Activated naive CD8-positive, alpha-beta T cell treated with anti-CD3 and anti-CD28 coated beads, Interleukin-2, amount 50 U/mL, for 24 hours (primary cell): Measurements from ENCODE around the gene AP2S1.
A peak's percentile ranks its signal among the peaks of the same experiment; 100 is the strongest.
"Not testable (repeated sequence)": the region's sequence is repeated elsewhere in the genome, so short reads cannot be mapped to it uniquely, and the experiment has no call there.

Experiments used
- ATAC-seq: fragments of 150-1000 bp; cut with Tn5 transposase; one replicate; pipeline ENCODE4 v1.10.0; 2021
- DNase-seq: peaks from one replicate; pipeline ENCODE4 v3.0.0; 2021
- H3K27ac Mint-ChIP-seq: one replicate; pipeline ENCODE4 v1.8.0; 2021; ENCODE audit warnings: mild to moderate bottlenecking, mixed read lengths
- H3K27me3 Mint-ChIP-seq: one replicate; pipeline ENCODE4 v1.8.0; 2021; ENCODE audit warnings: mixed read lengths
- H3K36me3 Mint-ChIP-seq: one replicate; pipeline ENCODE4 v1.8.0; 2021; ENCODE audit warnings: low read depth, mixed read lengths
- H3K4me1 Mint-ChIP-seq: one replicate; pipeline ENCODE4 v1.8.0; 2021; ENCODE audit warnings: mixed read lengths
- H3K4me3 Mint-ChIP-seq: one replicate; pipeline ENCODE4 v1.8.0; 2021; ENCODE audit warnings: mild to moderate bottlenecking, moderate library complexity, mixed read lengths
- H3K9me3 Mint-ChIP-seq: one replicate; pipeline ENCODE4 v1.8.0; 2021; ENCODE audit warnings: mixed read lengths

Gene AP2S1

DNA sequence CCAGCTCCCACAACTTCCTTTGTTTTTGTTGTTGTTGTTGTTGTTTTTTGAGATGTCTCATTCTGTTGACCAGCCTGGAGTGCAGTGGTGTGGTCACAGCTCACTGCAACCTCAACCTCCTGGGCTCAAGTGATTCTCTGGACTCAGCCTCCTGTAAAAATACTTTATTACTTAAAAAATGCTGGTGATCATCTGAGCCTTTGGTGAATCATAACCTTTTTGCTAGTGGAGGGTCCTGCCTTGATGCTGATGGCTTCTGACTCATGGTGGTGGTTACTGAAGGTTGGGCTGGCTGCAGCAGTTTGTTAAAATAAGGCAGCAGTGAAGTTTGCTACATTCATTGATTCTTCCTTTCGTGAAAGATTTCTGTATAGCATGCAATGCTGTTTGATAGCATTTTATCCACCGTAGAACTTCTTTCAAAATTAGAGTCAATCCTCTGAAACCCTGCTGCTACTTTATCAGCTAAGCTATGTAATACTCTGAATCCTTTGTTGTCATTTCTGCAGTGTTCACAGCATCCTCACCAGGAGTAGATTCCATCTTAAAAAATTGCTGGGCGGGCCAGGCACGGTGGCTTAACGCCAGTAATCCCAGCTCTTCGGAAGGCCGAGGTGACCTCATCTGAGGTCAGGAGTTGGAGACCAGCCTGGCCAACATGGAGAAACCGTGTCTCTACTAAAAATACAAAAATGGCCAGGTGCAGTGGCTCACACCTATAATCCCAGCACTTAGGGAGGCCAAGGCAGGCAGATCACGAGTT, 28.1 kb upstream of the AP2S1 start:
- ATAC-seq, result peak; percentile 78
- Mint-ChIP-seq H3K27ac (no peak overlapping the region), H3K4me3 (no peak overlapping the region)

DNA sequence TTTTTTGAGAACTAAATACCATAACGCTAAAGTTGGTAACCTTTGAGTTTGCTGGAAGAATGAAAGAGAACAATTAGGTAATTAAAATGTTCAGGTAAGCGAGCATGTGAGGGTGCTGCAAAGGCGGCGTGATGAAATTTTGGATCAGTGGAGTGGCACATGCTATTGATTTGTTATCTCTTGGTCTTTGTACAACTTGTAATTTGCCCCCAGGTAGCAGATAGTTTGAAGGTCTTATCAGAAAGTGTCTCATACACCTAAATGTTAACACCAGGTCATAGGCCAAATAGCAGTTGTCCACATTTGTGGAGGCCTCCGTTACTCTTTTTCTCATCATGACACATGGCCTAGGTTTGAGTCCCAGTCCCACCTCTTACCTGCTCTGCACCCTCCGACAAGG, 25.0 kb upstream of the AP2S1 start:
- Mint-ChIP-seq H3K9me3 (no peaks in the 10 kb centered on the region), H3K36me3 (peaks cover 2% of the 10 kb centered on the region), H3K4me3 (no peak overlapping the region), H3K27ac (no peak overlapping the region), H3K27me3 (no peaks in the 10 kb centered on the region), H3K4me1 (peaks cover 13% of the 10 kb centered on the region)
- ATAC-seq, result no peak
- no peak for DNase-seq

More for the DNA sequence above, 28.1 kb upstream of the AP2S1 start:
- Mint-ChIP-seq H3K9me3 (no peaks in the 10 kb centered on the region), H3K36me3 (peaks cover 2% of the 10 kb centered on the region), H3K27me3 (no peaks in the 10 kb centered on the region), H3K4me1 (peaks cover 10% of the 10 kb centered on the region)
- no peak for DNase-seq

DNA sequence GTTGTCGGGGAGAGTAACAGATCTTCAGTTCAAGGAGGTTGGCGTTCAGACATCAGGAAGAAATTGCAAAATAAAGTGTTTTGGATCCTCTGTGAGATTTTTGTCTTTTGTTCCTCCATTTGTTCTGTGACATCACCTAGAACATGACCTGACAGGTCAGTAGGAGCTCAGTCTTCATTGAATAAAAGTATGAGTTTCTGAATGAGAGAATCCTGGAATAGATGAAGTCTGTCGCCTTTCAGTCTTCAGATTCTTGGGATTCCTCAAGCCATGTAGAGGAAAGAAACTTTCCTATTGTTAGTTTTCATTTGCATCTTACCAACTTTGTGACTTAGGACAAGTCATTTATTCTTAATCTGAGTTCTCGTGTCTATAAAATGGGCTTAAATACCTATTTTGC, 24.6 kb upstream of the AP2S1 start:
- H3K4me3 Mint-ChIP-seq, result no peak overlapping the region
- peaks cover 12% of the 10 kb centered on the region for H3K4me1 Mint-ChIP-seq
- no peak overlapping the region for H3K27ac Mint-ChIP-seq
- ATAC-seq (no peak), DNase-seq (no peak)
- no peaks in the 10 kb centered on the region for H3K9me3 Mint-ChIP-seq
- no peaks in the 10 kb centered on the region for H3K36me3 Mint-ChIP-seq
- H3K27me3 Mint-ChIP-seq, result no peaks in the 10 kb centered on the region

DNA sequence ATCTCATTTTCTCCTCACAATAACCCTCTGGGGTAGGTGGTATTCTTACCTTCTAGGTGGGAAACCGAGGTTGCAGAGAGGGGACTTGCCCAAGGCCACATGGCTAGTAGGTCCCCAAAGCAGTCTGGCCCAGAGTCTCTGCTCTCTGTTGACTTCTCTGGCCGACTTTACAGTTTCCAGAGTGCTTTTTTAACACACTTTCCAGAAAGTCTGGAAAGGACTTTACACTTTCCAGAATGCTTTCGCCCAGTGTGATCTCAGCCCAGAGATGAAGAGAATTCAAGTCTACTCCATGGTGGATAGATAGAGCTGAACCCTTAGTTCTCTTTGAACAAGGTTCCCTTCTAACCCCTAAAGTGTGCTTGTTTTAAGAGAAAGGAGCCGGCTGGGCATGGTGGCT, 22.3 kb upstream of the AP2S1 start:
- Mint-ChIP-seq H3K4me1 (peaks cover 7% of the 10 kb centered on the region), H3K9me3 (no peaks in the 10 kb centered on the region), H3K4me3 (no peak overlapping the region), H3K36me3 (no peaks in the 10 kb centered on the region), H3K27me3 (no peaks in the 10 kb centered on the region), H3K27ac (no peak overlapping the region)
- ATAC-seq, result no peak
- no peak for DNase-seq

- not testable (repeated sequence) for H3K27me3 Mint-ChIP-seq, DNase-seq, ATAC-seq, H3K4me3 Mint-ChIP-seq, H3K27ac Mint-ChIP-seq, H3K36me3 Mint-ChIP-seq, H3K9me3 Mint-ChIP-seq
- peaks cover 15% of the 10 kb centered on the region for H3K4me1 Mint-ChIP-seq
Measured at GRCh38 chr19:46871173-46871572, 20.5 kb upstream of the AP2S1 start.

GRCh38 chr19:46868025-46868802, 17.6 kb upstream of the AP2S1 start:
- Mint-ChIP-seq H3K4me1 (peaks cover 23% of the 10 kb centered on the region), H3K27ac (no peak overlapping the region), H3K4me3 (no peak overlapping the region), H3K36me3 (peaks cover 5% of the 10 kb centered on the region), H3K9me3 (no peaks in the 10 kb centered on the region), H3K27me3 (no peaks in the 10 kb centered on the region)
- ATAC-seq (no peak), DNase-seq (no peak)

DNA sequence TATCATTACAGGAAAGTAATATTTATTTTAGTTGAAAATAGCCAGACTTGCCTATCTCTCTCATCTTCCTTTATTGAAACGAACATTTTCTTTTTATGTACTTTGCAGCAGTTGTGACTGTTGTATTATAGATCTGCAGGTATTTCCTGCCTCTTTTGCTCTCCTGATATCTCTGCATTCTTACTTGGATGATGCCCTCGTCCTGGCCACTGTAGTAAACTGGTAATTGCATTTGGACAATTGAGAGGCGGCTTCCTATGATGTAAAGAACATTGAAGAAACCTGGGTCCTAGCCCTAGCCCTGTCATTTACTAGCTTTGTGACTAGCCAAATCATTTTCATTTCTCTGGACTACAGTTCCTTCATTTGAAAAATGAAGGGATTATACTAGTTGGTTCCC, 16.5 kb upstream of the AP2S1 start:
- DNase-seq, result no peak
- no peaks in the 10 kb centered on the region for H3K9me3 Mint-ChIP-seq
- H3K27me3 Mint-ChIP-seq, result no peaks in the 10 kb centered on the region
- ATAC-seq, result no peak
- no peak overlapping the region for H3K4me3 Mint-ChIP-seq
- peaks cover 20% of the 10 kb centered on the region for H3K4me1 Mint-ChIP-seq
- H3K36me3 Mint-ChIP-seq, result peaks cover 5% of the 10 kb centered on the region
- peak overlapping the region; percentile 25 for H3K27ac Mint-ChIP-seq

DNA sequence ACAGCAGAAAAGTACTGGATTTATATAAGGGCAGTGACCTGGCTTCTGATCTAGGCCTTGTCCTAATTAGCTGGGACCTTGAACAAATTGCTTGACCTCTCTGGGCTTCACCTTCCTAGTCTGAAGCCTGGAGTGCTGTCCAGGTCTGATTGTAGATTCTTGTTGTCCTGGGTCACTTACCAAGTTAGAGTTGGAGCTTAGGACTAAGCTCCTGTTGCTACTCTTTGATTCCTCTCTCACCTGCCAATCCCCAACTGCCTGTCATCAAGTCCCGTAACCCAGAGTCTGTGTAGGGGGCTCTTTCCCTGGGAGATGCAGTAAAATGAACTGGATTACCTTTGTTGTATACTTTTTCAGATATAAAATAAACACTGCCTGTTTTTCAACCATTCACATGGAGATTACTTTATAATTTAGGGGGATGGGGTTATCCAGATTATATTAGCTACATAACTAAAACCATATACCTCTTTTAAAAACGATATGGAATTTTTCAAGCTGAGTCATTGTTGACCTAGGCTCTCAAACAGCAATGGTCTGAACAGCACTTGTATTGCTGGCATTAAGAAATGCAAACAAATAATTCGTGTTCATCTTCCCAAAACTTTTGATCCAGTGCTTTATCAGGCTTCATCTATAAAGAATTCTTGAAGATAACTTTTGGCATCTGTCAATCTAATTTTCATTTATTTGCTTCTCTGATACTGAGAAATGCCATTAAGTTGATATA, 15.9 kb upstream of the AP2S1 start:
- Mint-ChIP-seq H3K27ac (no peak overlapping the region), H3K9me3 (no peaks in the 10 kb centered on the region), H3K4me1 (peaks cover 20% of the 10 kb centered on the region), H3K27me3 (no peaks in the 10 kb centered on the region), H3K4me3 (no peak overlapping the region), H3K36me3 (peaks cover 5% of the 10 kb centered on the region)
- DNase-seq, result no peak
- no peak for ATAC-seq

GRCh38 chr19:46863818-46864629, 13.4 kb upstream of the AP2S1 start:
- Mint-ChIP-seq H3K4me3 (no peak overlapping the region), H3K4me1 (peaks cover 27% of the 10 kb centered on the region), H3K9me3 (peaks cover 3% of the 10 kb centered on the region), H3K27ac (no peak overlapping the region), H3K27me3 (no peaks in the 10 kb centered on the region), H3K36me3 (peaks cover 8% of the 10 kb centered on the region)
- ATAC-seq, result no peak
- no peak for DNase-seq

- Mint-ChIP-seq H3K36me3 (peaks cover 8% of the 10 kb centered on the region), H3K9me3 (peaks cover 3% of the 10 kb centered on the region), H3K27ac (no peak overlapping the region), H3K4me3 (no peak overlapping the region), H3K27me3 (no peaks in the 10 kb centered on the region), H3K4me1 (peaks cover 26% of the 10 kb centered on the region)
- ATAC-seq, result no peak
- DNase-seq, result no peak
Measured at GRCh38 chr19:46862974-46863632, 12.5 kb upstream of the AP2S1 start.

DNA sequence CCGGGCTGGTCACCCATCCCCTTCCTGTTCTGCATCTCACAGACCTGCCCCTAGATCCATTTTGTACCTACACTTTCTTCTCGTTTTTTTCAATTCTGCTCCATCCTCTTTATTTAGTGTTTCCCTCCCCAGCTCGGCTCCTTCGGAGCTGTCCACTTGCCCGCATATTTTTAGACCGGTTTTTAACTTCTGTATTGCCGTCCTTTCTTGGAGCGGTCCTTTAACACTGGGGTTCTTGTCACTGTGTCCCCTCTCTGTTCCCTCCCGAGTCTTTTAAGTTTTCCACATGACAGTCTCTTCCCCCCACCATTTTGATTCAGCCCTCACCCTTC, 11.8 kb upstream of the AP2S1 start:
- ATAC-seq (no peak), DNase-seq (no peak)
- Mint-ChIP-seq H3K4me3 (no peak overlapping the region), H3K9me3 (peaks cover 3% of the 10 kb centered on the region), H3K36me3 (peaks cover 8% of the 10 kb centered on the region), H3K27me3 (no peaks in the 10 kb centered on the region), H3K27ac (no peak overlapping the region), H3K4me1 (peaks cover 29% of the 10 kb centered on the region)

GRCh38 chr19:46861691-46862502, 11.3 kb upstream of the AP2S1 start:
- ATAC-seq, result no peak
- no peaks in the 10 kb centered on the region for H3K27me3 Mint-ChIP-seq

More at GRCh38 chr19:46861691-46862502, 11.3 kb upstream of the AP2S1 start:
- Mint-ChIP-seq H3K27ac (no peak overlapping the region), H3K9me3 (peaks cover 3% of the 10 kb centered on the region), H3K36me3 (peaks cover 8% of the 10 kb centered on the region), H3K4me1 (peaks cover 30% of the 10 kb centered on the region), H3K4me3 (no peak overlapping the region)
- DNase-seq, result peak; percentile 23
